Kidney (tissue), 14 donors: Measurements from ENCODE around the gene USP25. TPM values are rescaled to one million over a fixed set of nuclear protein-coding genes. Genes with fewer than 3 reads are reported as not detected.

Source experiments
- DNase-seq, 5 donors: peaks; one replicate each; pipeline ENCODE4 v3.0.0-alpha.2; 2013 to 2020
- FAIRE-seq: peaks from 2 replicates; lab custom pipeline; 2012; peaks lifted over from hg19 to GRCh38; lab: Jason Lieb, UNC
- H3K27ac ChIP-seq, 2 donors: one replicate each; pipeline ENCODE4 v1.7.0; 2013; ENCODE audit warnings: low read depth in 2 of 2, low read length in 2 of 2, inconsistent platforms in 1 of 2
- H3K27me3 ChIP-seq: one replicate; pipeline ENCODE4 v1.7.1; 2013; ENCODE audit warnings: low read length, inconsistent platforms; ENCODE audit not compliant: control insufficient read depth, insufficient read depth
- H3K36me3 ChIP-seq, 3 donors: one replicate each; pipeline versions ENCODE4 v1.7.0 to v1.7.1; 2013; ENCODE audit warnings: low read length in 3 of 3, control low read depth in 1 of 3, inconsistent platforms in 1 of 3; ENCODE audit not compliant: insufficient read depth in 3 of 3, control insufficient read depth in 2 of 3
- H3K4me1 ChIP-seq, 3 donors: one replicate each; pipeline versions ENCODE4 v1.7.0 to v1.7.1; 2013; ENCODE audit warnings: low read length in 3 of 3, inconsistent platforms in 1 of 3, low read depth in 1 of 3; ENCODE audit not compliant: control insufficient read depth in 2 of 3, insufficient read depth in 2 of 3
- H3K4me3 ChIP-seq, 3 donors: one replicate each; pipeline versions ENCODE4 v1.7.0 to v1.8.1; 2013; ENCODE audit warnings: low read length in 3 of 3, control low read depth in 1 of 3, inconsistent platforms in 1 of 3
- H3K9ac ChIP-seq, 3 donors: one replicate each; pipeline versions ENCODE4 v1.7.0 to v1.7.1; 2013; ENCODE audit warnings: low read length in 3 of 3, control low read depth in 1 of 3, inconsistent platforms in 1 of 3
- H3K9me3 ChIP-seq, 3 donors: one replicate each; pipeline versions ENCODE4 v1.7.0 to v1.7.1; 2013; ENCODE audit warnings: low read length in 3 of 3, control low read depth in 1 of 3, inconsistent platforms in 1 of 3; ENCODE audit not compliant: control insufficient read depth in 2 of 3, insufficient read depth in 1 of 3
- CTCF ChIP-seq: IDR thresholded peaks from 3 replicates; pipeline ENCODE4 v1.5.1; 2012; ENCODE audit warnings: mild to moderate bottlenecking, moderate library complexity, borderline replicate concordance; ENCODE audit not compliant: insufficient read depth; ENCODE audit errors: extremely low read depth
- intact Hi-C: fragments of 100-400 bp; cut with DNase I; formaldehyde crosslinking; loops from one replicate; pipeline ENCODE4 v1.11.1; 2022
- polyA plus RNA-seq: library from polyadenylated mRNA; stranded (reverse); fragments of 350-450 nt; fragmentation: Illumina TruSeq; extraction: RNeasy Lipid Tissue Mini Kit (QIAGEN cat#74804); gene quantifications from one replicate; pipeline ENCODE4 v1.2.3, GENCODE V29; 2014; ENCODE audit warnings: low read depth, low replicate concordance; ENCODE audit not compliant: insufficient read depth
- total RNA-seq: library from RNA; stranded (reverse); fragmentation: NEBNext Ultra II Directional; extraction: Animal tissue kit (Norgen Biotek cat#: 25700); gene quantifications from one replicate; pipeline ENCODE4 v1.2.1, GENCODE V29; 2021
- donor health status: control.
- donor health status: control.
- donor health status: control.
- donor health status: control.
- donor health status: control.
- donor health status: DM: yes; HTN: yes; CAD: no.
- donor health status: Normal renal cell carcinoma (clear cell type).

The USP25 gene
- total and polyA plus RNA-seq, 2 donors from 2014 or later: 14.0 to 51.6 TPM

GRCh38 chr21:15686506-15686905 lies 43.3 kb upstream of the USP25 start:
- intact Hi-C loops: no loop called here
- H3K9ac ChIP-seq: no peak overlapping the region
- DNase-seq (no peak), FAIRE-seq (no peak)
- H3K36me3 ChIP-seq: no peaks in the 10 kb centered on the region
- TF ChIP-seq CTCF: no peak
- H3K4me1 ChIP-seq: no peaks in the 10 kb centered on the region
- H3K27me3 ChIP-seq: no peaks in the 10 kb centered on the region
- H3K4me3 ChIP-seq: no peak overlapping the region
- H3K27ac ChIP-seq: no peak overlapping the region
- H3K9me3 ChIP-seq: no peaks in the 10 kb centered on the region

GRCh38 chr21:15687208-15687607 lies 42.6 kb upstream of the USP25 start:
- Histone ChIP-seq H3K36me3 (no peaks in the 10 kb centered on the region), H3K4me3 (no peak overlapping the region), H3K4me1 (no peaks in the 10 kb centered on the region), H3K27ac (no peak overlapping the region), H3K9ac (no peak overlapping the region), H3K9me3 (no peaks in the 10 kb centered on the region), H3K27me3 (no peaks in the 10 kb centered on the region)
- TF ChIP-seq CTCF: no peak
- FAIRE-seq (no peak), DNase-seq (no peak)
- intact Hi-C loops: no loop called here

GRCh38 chr21:15688016-15688415 lies 41.8 kb upstream of the USP25 start:
- FAIRE-seq: no peak
- DNase-seq: no peak
- Histone ChIP-seq H3K27me3 (no peaks in the 10 kb centered on the region), H3K9ac (no peak overlapping the region), H3K27ac (no peak overlapping the region), H3K4me1 (no peaks in the 10 kb centered on the region), H3K9me3 (no peaks in the 10 kb centered on the region), H3K36me3 (no peaks in the 10 kb centered on the region), H3K4me3 (no peak overlapping the region)
- intact Hi-C loops: no loop called here
- no peak for TF ChIP-seq CTCF

- intact Hi-C loops: no loop called here
- H3K4me1 ChIP-seq: no peaks in the 10 kb centered on the region
- no peak for TF ChIP-seq CTCF
- H3K27ac ChIP-seq: no peak overlapping the region
- H3K27me3 ChIP-seq: no peaks in the 10 kb centered on the region
- H3K4me3 ChIP-seq: no peak overlapping the region
- no peak for DNase-seq
- H3K9ac ChIP-seq: no peak overlapping the region
- H3K9me3 ChIP-seq: no peaks in the 10 kb centered on the region
- no peak for FAIRE-seq
- no peaks in the 10 kb centered on the region for H3K36me3 ChIP-seq
Measured at GRCh38 chr21:15688809-15689208, 41.0 kb upstream of the USP25 start.
